ENCODE data around the gene LPCAT1. TPM values are rescaled to one million over a fixed set of nuclear protein-coding genes. Genes with fewer than 3 reads are reported as not detected.

Gene LPCAT1
- total RNA-seq, 2 donors from 2014 or later: 17.1 to 27.3 TPM

GRCh38 chr5:1436681-1437080, 87.1 kb downstream of the LPCAT1 start:
- H3K27ac ChIP-seq: no peak overlapping the region
- H3K9ac ChIP-seq (ENCODE audit: low read depth in 2 of 2, low read length in 2 of 2): no peak overlapping the region
- H3K36me3 ChIP-seq: no peaks in the 10 kb centered on the region
- H3K27me3 ChIP-seq: no peaks in the 10 kb centered on the region
- H3K4me1 ChIP-seq: no peaks in the 10 kb centered on the region
- H3K9me3 ChIP-seq: no peaks in the 10 kb centered on the region
- no peak for TF ChIP-seq CTCF (IDR thresholded peaks at IDR 0.05)
- no peak for DNase-seq
- intact Hi-C loops (cut with DNase I): no loop called here
- no peak overlapping the region for H3K4me3 ChIP-seq

GRCh38 chr5:1436036-1436435, 87.7 kb downstream of the LPCAT1 start:
- H3K27me3 ChIP-seq: no peaks in the 10 kb centered on the region
- DNase-seq: no peak
- H3K9ac ChIP-seq (ENCODE audit: low read depth in 2 of 2, low read length in 2 of 2): no peak overlapping the region
- TF ChIP-seq CTCF (IDR thresholded peaks at IDR 0.05): no peak
- H3K4me1 ChIP-seq: no peaks in the 10 kb centered on the region
- intact Hi-C loops (cut with DNase I): no loop called here
- H3K9me3 ChIP-seq: no peaks in the 10 kb centered on the region
- no peak overlapping the region for H3K27ac ChIP-seq
- H3K4me3 ChIP-seq: no peak overlapping the region
- no peaks in the 10 kb centered on the region for H3K36me3 ChIP-seq

GRCh38 chr5:1435369-1435768, 88.4 kb downstream of the LPCAT1 start:
- no peaks in the 10 kb centered on the region for H3K36me3 ChIP-seq
- no peak overlapping the region for H3K27ac ChIP-seq
- H3K4me3 ChIP-seq: no peak overlapping the region
- no peaks in the 10 kb centered on the region for H3K9me3 ChIP-seq
- H3K4me1 ChIP-seq: no peaks in the 10 kb centered on the region
- DNase-seq: no peak
- intact Hi-C loops (cut with DNase I): no loop called here
- no peak overlapping the region for H3K9ac ChIP-seq (ENCODE audit: low read depth in 2 of 2, low read length in 2 of 2)
- no peak for TF ChIP-seq CTCF (IDR thresholded peaks at IDR 0.05)
- H3K27me3 ChIP-seq: no peaks in the 10 kb centered on the region

GRCh38 chr5:1432296-1432695, 91.5 kb downstream of the LPCAT1 start:
- H3K27me3 ChIP-seq: no peaks in the 10 kb centered on the region
- no peak overlapping the region for H3K27ac ChIP-seq
- no peak overlapping the region for H3K4me3 ChIP-seq
- H3K36me3 ChIP-seq: no peaks in the 10 kb centered on the region
- H3K4me1 ChIP-seq: no peaks in the 10 kb centered on the region
- intact Hi-C loops (cut with DNase I): no loop called here
- no peaks in the 10 kb centered on the region for H3K9me3 ChIP-seq
- H3K9ac ChIP-seq (ENCODE audit: low read depth in 2 of 2, low read length in 2 of 2): no peak overlapping the region
- no peak for TF ChIP-seq CTCF (IDR thresholded peaks at IDR 0.05)
- no peak for DNase-seq

GRCh38 chr5:1431896-1432295, 91.9 kb downstream of the LPCAT1 start:
- Histone ChIP-seq H3K4me3 (no peak overlapping the region), H3K4me1 (no peaks in the 10 kb centered on the region), H3K27ac (no peak overlapping the region), H3K27me3 (no peaks in the 10 kb centered on the region), H3K9ac (ENCODE audit: low read depth in 2 of 2, low read length in 2 of 2) (no peak overlapping the region), H3K9me3 (no peaks in the 10 kb centered on the region), H3K36me3 (no peaks in the 10 kb centered on the region)
- DNase-seq: no peak
- TF ChIP-seq CTCF (IDR thresholded peaks at IDR 0.05): no peak
- intact Hi-C loops (cut with DNase I): no loop called here
